ENCODE measurements around the gene MYOCD.

GRCh38 chr17:12806630-12807029, 140.9 kb downstream of the MYOCD start:
- TF ChIP-seq CTCF (tag by site-specific recombination; IDR thresholded peaks at IDR 0.05) (no peak), HOXA7 (CRISPR knock-in tag; IDR thresholded peaks at IDR 0.05; ENCODE audit: borderline replicate concordance) (no peak), HIC1 (tag by site-specific recombination; IDR thresholded peaks at IDR 0.05) (no peak), ZNF148 (tag by site-specific recombination; IDR thresholded peaks at IDR 0.05; ENCODE audit: borderline replicate concordance) (no peak), SALL2 (tag by site-specific recombination; IDR thresholded peaks at IDR 0.05; ENCODE audit: borderline replicate concordance) (no peak), ZEB2 (tag by site-specific recombination; IDR thresholded peaks at IDR 0.05) (no peak), TSHZ1 (tag by site-specific recombination; IDR thresholded peaks at IDR 0.05; ENCODE audit: borderline replicate concordance) (no peak), ZNF558 (tag by site-specific recombination; IDR thresholded peaks at IDR 0.05) (no peak), ZXDB (tag by site-specific recombination; IDR thresholded peaks at IDR 0.05) (no peak), PATZ1 (tag by site-specific recombination; IDR thresholded peaks at IDR 0.05) (no peak)
